GM23338 (cell line): ENCODE measurements around the gene TESK2. TPM values are rescaled to one million over a fixed set of nuclear protein-coding genes. Genes with fewer than 3 reads are reported as not detected.

Source experiments
- ATAC-seq: fragments of 200-7000 bp; cut with Tn5 transposase; 3 replicates; pipeline ENCODE4 v1.9.1; 2020
- DNase-seq: peaks from one replicate; pipeline ENCODE4 v3.0.0-alpha.2; 2015; ENCODE audit warnings: low spot score
- H2AFZ ChIP-seq: fragments of 200-600 bp; sonication (generic); 2 replicates; pipeline ENCODE4 v1.8.0; 2016; ENCODE audit warnings: antibody characterized with exemption, mild to moderate bottlenecking, moderate library complexity
- H3F3A ChIP-seq: fragments of 200-600 bp; sonication (generic); replicated peaks from 2 replicates; pipeline ENCODE4 v1.8.0; 2017; ENCODE audit warnings: antibody characterized with exemption, mixed run types, low read depth
- H3K27ac ChIP-seq: fragments of 200-600 bp; sonication (generic); 2 replicates; pipeline ENCODE4 v1.6.1; 2016; ENCODE audit warnings: low read depth
- H3K27me3 ChIP-seq: fragments of 200-600 bp; sonication (generic); 2 replicates; pipeline ENCODE4 v1.8.0; 2016; ENCODE audit warnings: mild to moderate bottlenecking, mixed run types, moderate library complexity; ENCODE audit not compliant: insufficient read depth
- H3K36me3 ChIP-seq: fragments of 200-600 bp; sonication (generic); 2 replicates; pipeline ENCODE4 v1.8.0; 2016; ENCODE audit warnings: mild to moderate bottlenecking; ENCODE audit not compliant: insufficient read depth
- H3K4me1 ChIP-seq: fragments of 200-600 bp; sonication (generic); 2 replicates; pipeline ENCODE4 v1.8.0; 2016; ENCODE audit warnings: mild to moderate bottlenecking, moderate library complexity; ENCODE audit not compliant: insufficient read depth
- H3K4me2 ChIP-seq: fragments of 200-600 bp; sonication (generic); 2 replicates; pipeline ENCODE4 v1.7.1; 2017; ENCODE audit warnings: mixed run types
- H3K4me3 ChIP-seq: fragments of 200-600 bp; sonication (generic); 2 replicates; pipeline ENCODE4 v1.6.1; 2016; ENCODE audit warnings: mixed run types
- H3K79me2 ChIP-seq: fragments of 200-600 bp; sonication (generic); replicated peaks from 2 replicates; pipeline ENCODE4 v1.8.0; 2017; ENCODE audit warnings: mild to moderate bottlenecking; ENCODE audit not compliant: insufficient read depth
- H3K9me2 ChIP-seq: fragments of 200-600 bp; sonication (generic); 2 replicates; pipeline ENCODE4 v1.8.0; 2017; ENCODE audit not compliant: insufficient read depth
- H4K20me1 ChIP-seq: fragments of 200-600 bp; sonication (generic); replicated peaks from 2 replicates; pipeline ENCODE4 v1.8.0; 2017; ENCODE audit warnings: mild to moderate bottlenecking; ENCODE audit not compliant: insufficient read depth
- H3K27ac Mint-ChIP-seq: 2 replicates; pipeline ENCODE4 v1.8.0; 2020; ENCODE audit warnings: inconsistent platforms, mild to moderate bottlenecking, moderate library complexity, mixed read lengths
- H3K27me3 Mint-ChIP-seq: 3 replicates; pipeline ENCODE4 v1.8.0; 2022; ENCODE audit warnings: low read depth, mild to moderate bottlenecking, moderate library complexity, mixed read lengths, inconsistent platforms; ENCODE audit not compliant: insufficient read depth, poor library complexity
- H3K36me3 Mint-ChIP-seq: 3 replicates; pipeline ENCODE4 v1.8.0; 2021; ENCODE audit warnings: low read depth, mild to moderate bottlenecking, inconsistent platforms, moderate library complexity, mixed read lengths
- H3K4me1 Mint-ChIP-seq: 3 replicates; pipeline ENCODE4 v1.8.0; 2020; ENCODE audit warnings: mild to moderate bottlenecking, inconsistent platforms, mixed read lengths
- H3K4me3 Mint-ChIP-seq: 3 replicates; pipeline ENCODE4 v1.8.0; 2021; ENCODE audit warnings: moderate library complexity, mild to moderate bottlenecking, inconsistent platforms, mixed read lengths
- H3K9me3 Mint-ChIP-seq: 3 replicates; pipeline ENCODE4 v1.8.0; 2020; ENCODE audit warnings: moderate library complexity, mild to moderate bottlenecking, inconsistent platforms, mixed read lengths
- CREB1 ChIP-seq: fragments of 250-450 bp; sonication (Bioruptor Pico); IDR thresholded peaks from 2 replicates; pipeline ENCODE4 v1.5.0; 2020; ENCODE audit warnings: low read depth, mild to moderate bottlenecking, moderate library complexity
- EZH2 ChIP-seq: fragments of 200-600 bp; sonication (generic); IDR thresholded peaks from one replicate; pipeline ENCODE4 v1.8.0; 2017; ENCODE audit warnings: antibody characterized with exemption, mild to moderate bottlenecking, low read depth; ENCODE audit not compliant: unreplicated experiment
- EZH2phosphoT487 ChIP-seq: fragments of 200-600 bp; sonication (generic); IDR thresholded peaks from one replicate; pipeline ENCODE4 v1.8.1; 2018; ENCODE audit warnings: antibody characterized with exemption; ENCODE audit not compliant: unreplicated experiment
- JUNB ChIP-seq: IDR thresholded peaks from one replicate; pipeline ENCODE4 v1.6.1; 2016; ENCODE audit warnings: antibody characterized with exemption; ENCODE audit not compliant: unreplicated experiment
- POLR2AphosphoS5 ChIP-seq: IDR thresholded peaks from 2 replicates; pipeline ENCODE4 v1.6.1; 2016; ENCODE audit warnings: antibody characterized with exemption, low read depth
- STAT1 ChIP-seq: IDR thresholded peaks from one replicate; pipeline ENCODE4 v1.6.1; 2016; ENCODE audit warnings: antibody characterized with exemption; ENCODE audit not compliant: unreplicated experiment
- ZNF114 ChIP-seq: fragments of 250-450 bp; sonication (Bioruptor Pico); IDR thresholded peaks from 2 replicates; pipeline ENCODE4 v1.5.0; 2020; ENCODE audit warnings: mild to moderate bottlenecking, moderate library complexity
- ZNF331 ChIP-seq: fragments of 250-450 bp; sonication (Bioruptor Pico); IDR thresholded peaks from 2 replicates; pipeline ENCODE4 v1.5.0; 2020; ENCODE audit warnings: low read depth, mild to moderate bottlenecking, moderate library complexity
- polyA plus RNA-seq: library from polyadenylated mRNA; unstranded; fragments of >200 nt; fragmentation: Nextera tagmentation; extraction: Ambion mirVana; gene quantifications from 2 replicates; pipeline ENCODE4 v1.2.1, GENCODE V29; 2016
- total RNA-seq: library from RNA; depleted of rRNA; stranded (reverse); fragments of >200 nt; shearing (Covaris generic); gene quantifications from 2 replicates; pipeline ENCODE4 v1.2.3, GENCODE V29; 2014
- TF ChIP-seq, protein P1 (sequence below): IDR thresholded peaks from 2 replicates; pipeline ENCODE4 v1.6.1; 2016; ENCODE audit warnings: antibody characterized with exemption
- TF ChIP-seq, protein P2 (sequence below), 2 experiments: fragments of 200-600 bp in 1 of 2; sonication (generic) in 1 of 2; conservative IDR thresholded peaks; 2 replicates each; pipeline versions ENCODE4 v1.5.1 to v1.6.1; 2016 to 2017; ENCODE audit warnings: antibody characterized with exemption in 2 of 2, low read depth in 2 of 2, mild to moderate bottlenecking in 2 of 2, moderate library complexity in 1 of 2
- TF ChIP-seq, protein P3 (sequence below): IDR thresholded peaks from one replicate; pipeline ENCODE4 v1.6.1; 2018; ENCODE audit warnings: antibody characterized with exemption; ENCODE audit not compliant: unreplicated experiment
- TF ChIP-seq, protein P4 (sequence below): fragments of 250-450 bp; sonication (Bioruptor Pico); IDR thresholded peaks from 2 replicates; pipeline ENCODE4 v1.5.0; 2020; ENCODE audit warnings: mild to moderate bottlenecking, moderate library complexity

TESK2 gene
- total and polyA plus RNA-seq, 2 experiments from 2014 or later, result 5.2 to 14.0 TPM

DNA sequence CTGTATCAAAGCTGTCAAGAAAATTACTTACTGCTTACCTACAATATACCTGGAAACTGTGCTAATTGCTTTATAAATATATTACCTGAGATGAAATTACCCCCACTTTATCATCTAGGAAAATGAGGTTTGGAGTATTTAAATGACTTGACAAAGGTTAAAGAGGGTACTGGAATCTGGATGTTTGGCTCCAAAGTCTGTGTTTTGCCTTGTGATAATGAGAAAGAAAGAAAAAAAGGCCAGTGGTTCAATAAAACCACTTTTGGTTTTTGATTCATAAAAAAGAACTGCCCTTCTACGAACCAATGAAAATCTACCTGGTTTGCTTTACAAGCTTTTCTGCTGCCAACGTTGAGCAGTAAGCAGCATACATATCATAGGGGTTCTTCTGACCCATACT is 89.4 kb downstream of the TESK2 start (continued):
- TF ChIP-seq, protein P1, sequence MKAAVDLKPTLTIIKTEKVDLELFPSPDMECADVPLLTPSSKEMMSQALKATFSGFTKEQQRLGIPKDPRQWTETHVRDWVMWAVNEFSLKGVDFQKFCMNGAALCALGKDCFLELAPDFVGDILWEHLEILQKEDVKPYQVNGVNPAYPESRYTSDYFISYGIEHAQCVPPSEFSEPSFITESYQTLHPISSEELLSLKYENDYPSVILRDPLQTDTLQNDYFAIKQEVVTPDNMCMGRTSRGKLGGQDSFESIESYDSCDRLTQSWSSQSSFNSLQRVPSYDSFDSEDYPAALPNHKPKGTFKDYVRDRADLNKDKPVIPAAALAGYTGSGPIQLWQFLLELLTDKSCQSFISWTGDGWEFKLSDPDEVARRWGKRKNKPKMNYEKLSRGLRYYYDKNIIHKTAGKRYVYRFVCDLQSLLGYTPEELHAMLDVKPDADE, result no peak
- no peak for TF ChIP-seq ZNF114 (CRISPR knock-in tag)

DNA sequence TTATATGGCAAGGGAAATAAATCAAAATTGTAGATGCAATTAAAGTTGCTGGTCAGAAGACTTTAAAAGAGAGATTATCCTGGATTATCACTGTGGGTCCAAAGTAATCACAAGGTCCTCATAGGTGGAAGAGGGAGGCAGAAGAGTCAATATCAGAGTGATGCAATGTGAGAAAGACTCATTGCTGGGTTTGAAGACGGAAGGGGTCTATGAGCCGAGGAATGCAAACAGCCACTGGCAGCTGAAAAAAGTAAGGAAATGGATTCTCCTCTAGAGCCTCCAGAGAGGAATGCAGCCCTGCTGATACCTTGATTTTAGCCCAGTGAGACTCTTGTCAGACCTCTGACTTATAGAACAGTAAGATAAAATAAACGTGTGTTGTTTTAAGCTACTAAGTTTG is 90.9 kb downstream of the TESK2 start:
- H2AFZ ChIP-seq, result no peak overlapping the region
- Mint-ChIP-seq H3K27me3 (peaks cover 3% of the 10 kb centered on the region), H3K27ac (peak overlapping the region; percentile 81), H3K4me3 (no peak overlapping the region), H3K36me3 (no peaks in the 10 kb centered on the region), H3K9me3 (no peaks in the 10 kb centered on the region), H3K4me1 (peaks cover 8% of the 10 kb centered on the region)
- H3F3A ChIP-seq, result no peaks in the 10 kb centered on the region
- ATAC-seq (peak; percentile 94), DNase-seq (peak; percentile 76)
- H3K79me2 ChIP-seq, result no peaks in the 10 kb centered on the region
- H4K20me1 ChIP-seq, result no peaks in the 10 kb centered on the region
- H3K27me3 ChIP-seq, result no peaks in the 10 kb centered on the region
- H3K9me2 ChIP-seq, result no peaks in the 10 kb centered on the region
- H3K4me2 ChIP-seq, result no peak overlapping the region
- no peak overlapping the region for H3K4me3 ChIP-seq
- no peaks in the 10 kb centered on the region for H3K36me3 ChIP-seq
- H3K27ac ChIP-seq, result peak overlapping the region; percentile 30
- no peaks in the 10 kb centered on the region for H3K4me1 ChIP-seq
- TF ChIP-seq CREB1, result no peak
- TF ChIP-seq, protein P2, sequence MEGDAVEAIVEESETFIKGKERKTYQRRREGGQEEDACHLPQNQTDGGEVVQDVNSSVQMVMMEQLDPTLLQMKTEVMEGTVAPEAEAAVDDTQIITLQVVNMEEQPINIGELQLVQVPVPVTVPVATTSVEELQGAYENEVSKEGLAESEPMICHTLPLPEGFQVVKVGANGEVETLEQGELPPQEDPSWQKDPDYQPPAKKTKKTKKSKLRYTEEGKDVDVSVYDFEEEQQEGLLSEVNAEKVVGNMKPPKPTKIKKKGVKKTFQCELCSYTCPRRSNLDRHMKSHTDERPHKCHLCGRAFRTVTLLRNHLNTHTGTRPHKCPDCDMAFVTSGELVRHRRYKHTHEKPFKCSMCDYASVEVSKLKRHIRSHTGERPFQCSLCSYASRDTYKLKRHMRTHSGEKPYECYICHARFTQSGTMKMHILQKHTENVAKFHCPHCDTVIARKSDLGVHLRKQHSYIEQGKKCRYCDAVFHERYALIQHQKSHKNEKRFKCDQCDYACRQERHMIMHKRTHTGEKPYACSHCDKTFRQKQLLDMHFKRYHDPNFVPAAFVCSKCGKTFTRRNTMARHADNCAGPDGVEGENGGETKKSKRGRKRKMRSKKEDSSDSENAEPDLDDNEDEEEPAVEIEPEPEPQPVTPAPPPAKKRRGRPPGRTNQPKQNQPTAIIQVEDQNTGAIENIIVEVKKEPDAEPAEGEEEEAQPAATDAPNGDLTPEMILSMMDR (conservative IDR thresholded peaks at IDR 0.05; ENCODE audit: low read depth in 2 of 2), result no peak
- TF ChIP-seq STAT1, result no peak
- TF ChIP-seq, protein P3, sequence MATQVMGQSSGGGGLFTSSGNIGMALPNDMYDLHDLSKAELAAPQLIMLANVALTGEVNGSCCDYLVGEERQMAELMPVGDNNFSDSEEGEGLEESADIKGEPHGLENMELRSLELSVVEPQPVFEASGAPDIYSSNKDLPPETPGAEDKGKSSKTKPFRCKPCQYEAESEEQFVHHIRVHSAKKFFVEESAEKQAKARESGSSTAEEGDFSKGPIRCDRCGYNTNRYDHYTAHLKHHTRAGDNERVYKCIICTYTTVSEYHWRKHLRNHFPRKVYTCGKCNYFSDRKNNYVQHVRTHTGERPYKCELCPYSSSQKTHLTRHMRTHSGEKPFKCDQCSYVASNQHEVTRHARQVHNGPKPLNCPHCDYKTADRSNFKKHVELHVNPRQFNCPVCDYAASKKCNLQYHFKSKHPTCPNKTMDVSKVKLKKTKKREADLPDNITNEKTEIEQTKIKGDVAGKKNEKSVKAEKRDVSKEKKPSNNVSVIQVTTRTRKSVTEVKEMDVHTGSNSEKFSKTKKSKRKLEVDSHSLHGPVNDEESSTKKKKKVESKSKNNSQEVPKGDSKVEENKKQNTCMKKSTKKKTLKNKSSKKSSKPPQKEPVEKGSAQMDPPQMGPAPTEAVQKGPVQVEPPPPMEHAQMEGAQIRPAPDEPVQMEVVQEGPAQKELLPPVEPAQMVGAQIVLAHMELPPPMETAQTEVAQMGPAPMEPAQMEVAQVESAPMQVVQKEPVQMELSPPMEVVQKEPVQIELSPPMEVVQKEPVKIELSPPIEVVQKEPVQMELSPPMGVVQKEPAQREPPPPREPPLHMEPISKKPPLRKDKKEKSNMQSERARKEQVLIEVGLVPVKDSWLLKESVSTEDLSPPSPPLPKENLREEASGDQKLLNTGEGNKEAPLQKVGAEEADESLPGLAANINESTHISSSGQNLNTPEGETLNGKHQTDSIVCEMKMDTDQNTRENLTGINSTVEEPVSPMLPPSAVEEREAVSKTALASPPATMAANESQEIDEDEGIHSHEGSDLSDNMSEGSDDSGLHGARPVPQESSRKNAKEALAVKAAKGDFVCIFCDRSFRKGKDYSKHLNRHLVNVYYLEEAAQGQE, result no peak
- TF ChIP-seq, protein P1, result no peak
- TF ChIP-seq ZNF114 (CRISPR knock-in tag), result no peak
- no peak for TF ChIP-seq JUNB
- TF ChIP-seq EZH2phosphoT487, result no peak
- no peak for TF ChIP-seq EZH2
- TF ChIP-seq, protein P4, sequence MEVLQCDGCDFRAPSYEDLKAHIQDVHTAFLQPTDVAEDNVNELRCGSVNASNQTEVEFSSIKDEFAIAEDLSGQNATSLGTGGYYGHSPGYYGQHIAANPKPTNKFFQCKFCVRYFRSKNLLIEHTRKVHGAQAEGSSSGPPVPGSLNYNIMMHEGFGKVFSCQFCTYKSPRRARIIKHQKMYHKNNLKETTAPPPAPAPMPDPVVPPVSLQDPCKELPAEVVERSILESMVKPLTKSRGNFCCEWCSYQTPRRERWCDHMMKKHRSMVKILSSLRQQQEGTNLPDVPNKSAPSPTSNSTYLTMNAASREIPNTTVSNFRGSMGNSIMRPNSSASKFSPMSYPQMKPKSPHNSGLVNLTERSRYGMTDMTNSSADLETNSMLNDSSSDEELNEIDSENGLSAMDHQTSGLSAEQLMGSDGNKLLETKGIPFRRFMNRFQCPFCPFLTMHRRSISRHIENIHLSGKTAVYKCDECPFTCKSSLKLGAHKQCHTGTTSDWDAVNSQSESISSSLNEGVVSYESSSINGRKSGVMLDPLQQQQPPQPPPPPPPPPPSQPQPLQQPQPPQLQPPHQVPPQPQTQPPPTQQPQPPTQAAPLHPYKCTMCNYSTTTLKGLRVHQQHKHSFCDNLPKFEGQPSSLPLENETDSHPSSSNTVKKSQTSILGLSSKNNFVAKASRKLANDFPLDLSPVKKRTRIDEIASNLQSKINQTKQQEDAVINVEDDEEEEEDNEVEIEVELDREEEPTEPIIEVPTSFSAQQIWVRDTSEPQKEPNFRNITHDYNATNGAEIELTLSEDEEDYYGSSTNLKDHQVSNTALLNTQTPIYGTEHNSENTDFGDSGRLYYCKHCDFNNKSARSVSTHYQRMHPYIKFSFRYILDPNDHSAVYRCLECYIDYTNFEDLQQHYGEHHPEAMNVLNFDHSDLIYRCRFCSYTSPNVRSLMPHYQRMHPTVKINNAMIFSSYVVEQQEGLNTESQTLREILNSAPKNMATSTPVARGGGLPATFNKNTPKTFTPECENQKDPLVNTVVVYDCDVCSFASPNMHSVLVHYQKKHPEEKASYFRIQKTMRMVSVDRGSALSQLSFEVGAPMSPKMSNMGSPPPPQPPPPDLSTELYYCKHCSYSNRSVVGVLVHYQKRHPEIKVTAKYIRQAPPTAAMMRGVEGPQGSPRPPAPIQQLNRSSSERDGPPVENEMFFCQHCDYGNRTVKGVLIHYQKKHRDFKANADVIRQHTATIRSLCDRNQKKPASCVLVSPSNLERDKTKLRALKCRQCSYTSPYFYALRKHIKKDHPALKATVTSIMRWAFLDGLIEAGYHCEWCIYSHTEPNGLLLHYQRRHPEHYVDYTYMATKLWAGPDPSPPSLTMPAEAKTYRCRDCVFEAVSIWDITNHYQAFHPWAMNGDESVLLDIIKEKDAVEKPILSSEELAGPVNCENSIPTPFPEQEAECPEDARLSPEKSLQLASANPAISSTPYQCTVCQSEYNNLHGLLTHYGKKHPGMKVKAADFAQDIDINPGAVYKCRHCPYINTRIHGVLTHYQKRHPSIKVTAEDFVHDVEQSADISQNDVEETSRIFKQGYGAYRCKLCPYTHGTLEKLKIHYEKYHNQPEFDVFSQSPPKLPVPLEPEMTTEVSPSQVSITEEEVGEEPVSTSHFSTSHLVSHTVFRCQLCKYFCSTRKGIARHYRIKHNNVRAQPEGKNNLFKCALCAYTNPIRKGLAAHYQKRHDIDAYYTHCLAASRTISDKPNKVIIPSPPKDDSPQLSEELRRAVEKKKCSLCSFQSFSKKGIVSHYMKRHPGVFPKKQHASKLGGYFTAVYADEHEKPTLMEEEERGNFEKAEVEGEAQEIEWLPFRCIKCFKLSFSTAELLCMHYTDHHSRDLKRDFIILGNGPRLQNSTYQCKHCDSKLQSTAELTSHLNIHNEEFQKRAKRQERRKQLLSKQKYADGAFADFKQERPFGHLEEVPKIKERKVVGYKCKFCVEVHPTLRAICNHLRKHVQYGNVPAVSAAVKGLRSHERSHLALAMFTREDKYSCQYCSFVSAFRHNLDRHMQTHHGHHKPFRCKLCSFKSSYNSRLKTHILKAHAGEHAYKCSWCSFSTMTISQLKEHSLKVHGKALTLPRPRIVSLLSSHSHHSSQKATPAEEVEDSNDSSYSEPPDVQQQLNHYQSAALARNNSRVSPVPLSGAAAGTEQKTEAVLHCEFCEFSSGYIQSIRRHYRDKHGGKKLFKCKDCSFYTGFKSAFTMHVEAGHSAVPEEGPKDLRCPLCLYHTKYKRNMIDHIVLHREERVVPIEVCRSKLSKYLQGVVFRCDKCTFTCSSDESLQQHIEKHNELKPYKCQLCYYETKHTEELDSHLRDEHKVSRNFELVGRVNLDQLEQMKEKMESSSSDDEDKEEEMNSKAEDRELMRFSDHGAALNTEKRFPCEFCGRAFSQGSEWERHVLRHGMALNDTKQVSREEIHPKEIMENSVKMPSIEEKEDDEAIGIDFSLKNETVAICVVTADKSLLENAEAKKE (CRISPR knock-in tag), result no peak
- no peak for TF ChIP-seq ZNF331 (CRISPR knock-in tag)
- no peak for TF ChIP-seq POLR2AphosphoS5
